ENCODE results near the gene GRHL1.
"Not testable (repeated sequence)": the region's sequence is repeated elsewhere in the genome, so short reads cannot be mapped to it uniquely, and the experiment has no call there.

GRHL1 gene

GRCh38 chr2:9912468-9912867, 39.0 kb upstream of the GRHL1 start:
- no peak overlapping the region for H3K4me3 ChIP-seq (ENCODE audit: low read depth, low read length)
- DNase-seq (ENCODE audit: low read depth) = no peak
- no peak for TF ChIP-seq CTCF (IDR thresholded peaks at IDR 0.05; ENCODE audit: low read depth, low read length, missing control alignments)

- TF ChIP-seq CTCF (IDR thresholded peaks at IDR 0.05; ENCODE audit: low read depth, low read length, missing control alignments) = peak; percentile 39
- H3K4me3 ChIP-seq (ENCODE audit: low read depth, low read length) = no peak overlapping the region
- DNase-seq (ENCODE audit: low read depth) = peak; percentile 65
Measured at GRCh38 chr2:9914384-9915065, 37.0 kb upstream of the GRHL1 start.

GRCh38 chr2:9918275-9918674, 33.2 kb upstream of the GRHL1 start:
- no peak overlapping the region for H3K4me3 ChIP-seq (ENCODE audit: low read depth, low read length)
- TF ChIP-seq CTCF (IDR thresholded peaks at IDR 0.05; ENCODE audit: low read depth, low read length, missing control alignments) = no peak

GRCh38 chr2:9919512-9919911, 32.0 kb upstream of the GRHL1 start:
- no peak for TF ChIP-seq CTCF (IDR thresholded peaks at IDR 0.05; ENCODE audit: low read depth, low read length, missing control alignments)
- no peak overlapping the region for H3K4me3 ChIP-seq (ENCODE audit: low read depth, low read length)
- DNase-seq (ENCODE audit: low read depth) = no peak

More at GRCh38 chr2:9918275-9918674, 33.2 kb upstream of the GRHL1 start:
- DNase-seq (ENCODE audit: low read depth) = no peak

GRCh38 chr2:9927020-9927419, 24.5 kb upstream of the GRHL1 start:
- H3K4me3 ChIP-seq (ENCODE audit: low read depth, low read length); DNase-seq (ENCODE audit: low read depth): not testable (repeated sequence)

- DNase-seq (ENCODE audit: low read depth) = no peak
- TF ChIP-seq CTCF (IDR thresholded peaks at IDR 0.05; ENCODE audit: low read depth, low read length, missing control alignments) = no peak
- H3K4me3 ChIP-seq (ENCODE audit: low read depth, low read length) = no peak overlapping the region
Measured at GRCh38 chr2:9937258-9937657, 14.2 kb upstream of the GRHL1 start.

GRCh38 chr2:9937968-9938367, 13.5 kb upstream of the GRHL1 start:
- DNase-seq (ENCODE audit: low read depth) = no peak
- H3K4me3 ChIP-seq (ENCODE audit: low read depth, low read length) = no peak overlapping the region
- TF ChIP-seq CTCF (IDR thresholded peaks at IDR 0.05; ENCODE audit: low read depth, low read length, missing control alignments) = no peak
